Neural cell (in vitro differentiated cells): ENCODE results near the gene BLCAP. TPM values are rescaled to one million over a fixed set of nuclear protein-coding genes. Genes with fewer than 3 reads are reported as not detected.

Experiments
- H2AFZ ChIP-seq: fragments of 200-600, 300-800 bp; sonication (generic), shearing (Covaris generic); 2 replicates; pipeline ENCODE4 v1.6.0; 2014; ENCODE audit warnings: low read depth, mild to moderate bottlenecking, antibody characterized with exemption, low read length, moderate library complexity
- H3F3A ChIP-seq: fragments of 200-600 bp; shearing (Covaris generic); 2 replicates; pipeline ENCODE4 v1.6.1; 2016; ENCODE audit warnings: mild to moderate bottlenecking, moderate library complexity, mixed read lengths, antibody characterized with exemption, low read length; ENCODE audit not compliant: insufficient read depth, poor library complexity, severe bottlenecking
- H3K27ac ChIP-seq: fragments of 200-600, 300-800 bp; sonication (generic), shearing (Covaris generic); 2 replicates; pipeline ENCODE4 v1.5.1; 2014; ENCODE audit warnings: mild to moderate bottlenecking, low read length, moderate library complexity
- H3K27me3 ChIP-seq: fragments of 300-800, 200-600 bp; sonication (generic), shearing (Covaris generic); 2 replicates; pipeline ENCODE4 v1.6.0; 2014; ENCODE audit warnings: mild to moderate bottlenecking, low read depth, low read length, moderate library complexity; ENCODE audit not compliant: insufficient read depth
- H3K36me3 ChIP-seq: fragments of 300-800, 200-600 bp; sonication (generic), shearing (Covaris generic); 2 replicates; pipeline ENCODE4 v1.5.1; 2014; ENCODE audit warnings: mild to moderate bottlenecking, antibody characterized with exemption, low read length, moderate library complexity; ENCODE audit not compliant: insufficient read depth
- H3K4me2 ChIP-seq: fragments of 300-800, 200-600 bp; sonication (generic), shearing (Covaris generic); 2 replicates; pipeline ENCODE4 v1.6.0; 2014; ENCODE audit warnings: mild to moderate bottlenecking, low read length
- H3K4me3 ChIP-seq: fragments of 300-800, 200-600 bp; sonication (generic), shearing (Covaris generic); 2 replicates; pipeline ENCODE4 v1.5.1; 2014; ENCODE audit warnings: mild to moderate bottlenecking, low read length, moderate library complexity
- H3K79me2 ChIP-seq: fragments of 200-600 bp; shearing (Covaris generic); replicated peaks from 2 replicates; pipeline ENCODE4 v1.6.0; 2014; ENCODE audit warnings: mild to moderate bottlenecking, low read length, moderate library complexity; ENCODE audit not compliant: insufficient read depth
- H3K9ac ChIP-seq: fragments of 300-800, 200-600 bp; sonication (generic), shearing (Covaris generic); 2 replicates; pipeline ENCODE4 v1.6.1; 2016; ENCODE audit warnings: mild to moderate bottlenecking, low read length, mixed read lengths
- H3K9me2 ChIP-seq: fragments of 200-600 bp; shearing (Covaris generic); 2 replicates; pipeline ENCODE4 v1.6.1; 2016; ENCODE audit warnings: mild to moderate bottlenecking, low read length, mixed read lengths; ENCODE audit not compliant: insufficient read depth
- H3K9me3 ChIP-seq: fragments of 200-600, 300-800 bp; sonication (generic), shearing (Covaris generic); 2 replicates; pipeline ENCODE4 v1.6.1; 2016; ENCODE audit warnings: mild to moderate bottlenecking, mixed run types, low read length, moderate library complexity, mixed read lengths
- H4K20me1 ChIP-seq: fragments of 200-600 bp; shearing (Covaris generic); 2 replicates; pipeline ENCODE4 v1.6.1; 2016; ENCODE audit warnings: mild to moderate bottlenecking, mixed run types; ENCODE audit not compliant: insufficient read depth
- CTCF ChIP-seq: fragments of 450-650 bp; IDR thresholded peaks from 2 replicates; pipeline ENCODE4 v1.5.1; 2014; ENCODE audit warnings: antibody characterized with exemption, mild to moderate bottlenecking, moderate library complexity; ENCODE audit not compliant: poor library complexity, severe bottlenecking
- EP300 ChIP-seq: fragments of 450-650 bp; conservative IDR thresholded peaks from 2 replicates; pipeline ENCODE4 v1.6.1; 2014; ENCODE audit warnings: antibody characterized with exemption, mild to moderate bottlenecking, moderate library complexity; ENCODE audit not compliant: poor library complexity, severe bottlenecking
- EZH2 ChIP-seq: fragments of 200-600, 300-800 bp; shearing (Covaris generic), sonication (generic); IDR thresholded peaks from 2 replicates; pipeline ENCODE4 v1.6.1; 2014; ENCODE audit warnings: antibody characterized with exemption, low read length, borderline replicate concordance, mild to moderate bottlenecking; ENCODE audit not compliant: insufficient read depth, poor library complexity, severe bottlenecking
- MXI1 ChIP-seq: fragments of 450-650 bp; conservative IDR thresholded peaks from 2 replicates; pipeline ENCODE4 v1.6.1; 2014; ENCODE audit warnings: antibody characterized with exemption, mild to moderate bottlenecking; ENCODE audit not compliant: poor library complexity, severe bottlenecking
- POLR2AphosphoS5 ChIP-seq: IDR thresholded peaks from 2 replicates; pipeline ENCODE4 v1.6.1; 2012
- RAD21 ChIP-seq: fragments of 450-650 bp; conservative IDR thresholded peaks from 2 replicates; pipeline ENCODE4 v1.6.1; 2014; ENCODE audit warnings: antibody characterized with exemption, mild to moderate bottlenecking, moderate library complexity
- SMC3 ChIP-seq: fragments of 450-650 bp; conservative IDR thresholded peaks from 2 replicates; pipeline ENCODE4 v1.6.1; 2014; ENCODE audit warnings: antibody characterized with exemption, mild to moderate bottlenecking, moderate library complexity; ENCODE audit not compliant: poor library complexity
- TAF1 ChIP-seq: IDR thresholded peaks from 2 replicates; pipeline ENCODE4 v1.6.1; 2012; ENCODE audit warnings: low read depth
- polyA plus RNA-seq: library from polyadenylated mRNA; depleted of rRNA; stranded (reverse); fragments of >200 nt; gene quantifications from 2 replicates; pipeline ENCODE4 v1.2.3, GENCODE V29; 2014

Gene BLCAP
- polyA plus RNA-seq, 1 donor from 2014 or later, result 344 TPM

GRCh38 chr20:37562695-37563480 is 35.2 kb upstream of the BLCAP start:
- H3K9me3 ChIP-seq, result no peaks in the 10 kb centered on the region
- H3K9ac ChIP-seq, result no peak overlapping the region
- H3K4me3 ChIP-seq, result no peak overlapping the region
- TF ChIP-seq TAF1, result no peak
- TF ChIP-seq CTCF, result no peak
- no peak for TF ChIP-seq SMC3
- TF ChIP-seq MXI1, result no peak
- H3K36me3 ChIP-seq, result no peaks in the 10 kb centered on the region
- no peaks in the 10 kb centered on the region for H3K9me2 ChIP-seq
- no peaks in the 10 kb centered on the region for H3F3A ChIP-seq
- no peak overlapping the region for H3K4me2 ChIP-seq
- H2AFZ ChIP-seq, result no peak overlapping the region
- H3K79me2 ChIP-seq, result no peaks in the 10 kb centered on the region
- no peaks in the 10 kb centered on the region for H3K27me3 ChIP-seq
- H4K20me1 ChIP-seq, result no peaks in the 10 kb centered on the region
- no peak overlapping the region for H3K27ac ChIP-seq

- H3K36me3 ChIP-seq, result no peaks in the 10 kb centered on the region
- no peaks in the 10 kb centered on the region for H3F3A ChIP-seq
- H3K9me2 ChIP-seq, result no peaks in the 10 kb centered on the region
- no peaks in the 10 kb centered on the region for H4K20me1 ChIP-seq
- no peak overlapping the region for H3K4me3 ChIP-seq
- no peak overlapping the region for H2AFZ ChIP-seq
- H3K27ac ChIP-seq, result no peak overlapping the region
- H3K79me2 ChIP-seq, result no peaks in the 10 kb centered on the region
- H3K9me3 ChIP-seq, result no peaks in the 10 kb centered on the region
- no peak for TF ChIP-seq RAD21
- no peak for TF ChIP-seq TAF1
- TF ChIP-seq POLR2AphosphoS5, result no peak
- TF ChIP-seq MXI1, result no peak
- TF ChIP-seq EZH2, result no peak
- no peak for TF ChIP-seq EP300
- no peak for TF ChIP-seq SMC3
- no peak overlapping the region for H3K9ac ChIP-seq
- H3K4me2 ChIP-seq, result no peak overlapping the region
- no peaks in the 10 kb centered on the region for H3K27me3 ChIP-seq
Observed at GRCh38 chr20:37560629-37561028, 33.0 kb upstream of the BLCAP start.

GRCh38 chr20:37559312-37560027 is 31.8 kb upstream of the BLCAP start:
- H2AFZ ChIP-seq, result no peak overlapping the region
- no peaks in the 10 kb centered on the region for H3F3A ChIP-seq
- no peak overlapping the region for H3K9ac ChIP-seq
- H3K4me2 ChIP-seq, result no peak overlapping the region
- H3K27ac ChIP-seq, result no peak overlapping the region
- no peaks in the 10 kb centered on the region for H3K27me3 ChIP-seq
- no peak for TF ChIP-seq SMC3
- TF ChIP-seq EP300, result no peak
- no peak for TF ChIP-seq TAF1
- no peak for TF ChIP-seq MXI1
- no peaks in the 10 kb centered on the region for H3K9me3 ChIP-seq
- H3K36me3 ChIP-seq, result no peaks in the 10 kb centered on the region
- H3K9me2 ChIP-seq, result no peaks in the 10 kb centered on the region
- H4K20me1 ChIP-seq, result no peaks in the 10 kb centered on the region
- no peak overlapping the region for H3K4me3 ChIP-seq
- no peaks in the 10 kb centered on the region for H3K79me2 ChIP-seq
